Mesothelial cell of epicardium (in vitro differentiated cells): Measurements from ENCODE around the gene SETD4. TPM values are rescaled to one million over a fixed set of nuclear protein-coding genes. Genes with fewer than 3 reads are reported as not detected.

Experiments used
- DNase-seq, 2 experiments: peaks; one replicate each; pipeline ENCODE4 v3.0.0; 2021; ENCODE audit warnings: low spot score in 2 of 2; ENCODE audit not compliant: unreplicated experiment in 2 of 2
- H3K27ac Mint-ChIP-seq: 2 replicates; pipeline ENCODE4 v1.8.0; 2021; ENCODE audit warnings: mixed read lengths
- H3K27me3 Mint-ChIP-seq: 2 replicates; pipeline ENCODE4 v1.8.0; 2021; ENCODE audit warnings: low read depth, mixed read lengths
- H3K36me3 Mint-ChIP-seq: 2 replicates; pipeline ENCODE4 v1.8.0; 2021; ENCODE audit warnings: mixed read lengths
- H3K4me1 Mint-ChIP-seq: 2 replicates; pipeline ENCODE4 v1.8.0; 2021; ENCODE audit warnings: mixed read lengths
- H3K4me3 Mint-ChIP-seq: 2 replicates; pipeline ENCODE4 v1.8.0; 2021; ENCODE audit warnings: mild to moderate bottlenecking, moderate library complexity, mixed read lengths
- H3K9me3 Mint-ChIP-seq: 2 replicates; pipeline ENCODE4 v1.8.0; 2021; ENCODE audit warnings: mixed read lengths
- CTCF ChIP-seq: fragments of 200-600 bp; sonication (generic); IDR thresholded peaks from one replicate; pipeline ENCODE4 v1.5.0; 2021; ENCODE audit warnings: antibody characterized with exemption; ENCODE audit not compliant: unreplicated experiment
- total RNA-seq: library from RNA; stranded (reverse); gene quantifications from 3 replicates; pipeline ENCODE4 v1.2.1, GENCODE V29; 2021

SETD4 gene
- total RNA-seq, 1 donor from 2014 or later: 29.7 TPM

DNA sequence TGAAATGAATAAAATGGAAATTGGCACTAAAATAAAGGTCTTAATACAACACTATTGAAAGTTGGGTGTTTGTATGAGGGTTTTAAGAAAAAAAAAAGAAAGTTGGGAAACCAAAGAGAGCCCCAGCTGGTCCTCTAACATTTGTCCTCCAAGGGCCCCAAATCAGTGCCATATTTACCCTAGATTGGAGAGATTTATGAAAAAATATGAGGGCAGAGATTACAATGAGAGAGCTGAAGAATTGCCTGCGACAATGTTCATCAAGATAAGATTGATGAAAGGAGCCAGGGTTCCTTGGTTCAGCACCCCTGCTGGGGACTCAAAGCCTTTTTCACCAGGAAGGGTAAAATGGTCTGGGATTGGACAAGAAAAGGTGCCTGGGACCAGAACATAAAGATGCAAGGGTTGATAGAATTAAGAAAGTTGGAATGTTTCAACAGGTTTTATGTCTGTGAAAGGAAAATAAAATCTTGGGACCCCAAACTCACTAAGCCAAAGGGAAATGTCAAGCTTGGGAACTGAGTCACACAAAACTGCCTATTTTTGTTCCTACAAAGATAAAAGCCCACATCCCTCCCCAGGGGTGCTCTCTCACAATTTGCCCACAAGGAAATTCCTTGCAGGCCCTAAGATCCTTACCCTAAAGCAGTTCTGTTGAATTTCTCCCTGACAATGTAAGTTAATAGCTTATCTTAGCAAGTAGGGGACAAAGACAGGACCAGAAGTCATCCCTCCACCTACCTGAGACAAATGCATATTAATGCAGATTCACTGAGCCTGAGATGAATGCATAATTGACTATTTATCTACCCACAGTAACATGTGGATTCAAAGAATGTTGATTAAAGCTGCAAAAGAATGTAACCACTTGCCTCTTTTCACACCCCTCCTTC, 36.3 kb upstream of the SETD4 start:
- Mint-ChIP-seq H3K36me3 (peaks cover 7% of the 10 kb centered on the region), H3K4me1 (no peaks in the 10 kb centered on the region), H3K4me3 (no peak overlapping the region), H3K27ac (no peak overlapping the region), H3K27me3 (peaks cover 6% of the 10 kb centered on the region), H3K9me3 (peaks cover 11% of the 10 kb centered on the region)
- no peak for DNase-seq
- no peak for TF ChIP-seq CTCF

GRCh38 chr21:36093512-36093911, 33.2 kb upstream of the SETD4 start:
- peaks cover 11% of the 10 kb centered on the region for H3K9me3 Mint-ChIP-seq
- H3K27me3 Mint-ChIP-seq: no peaks in the 10 kb centered on the region
- no peak for DNase-seq
- no peak overlapping the region for H3K27ac Mint-ChIP-seq
- H3K4me3 Mint-ChIP-seq: no peak overlapping the region
- no peak for TF ChIP-seq CTCF
- H3K36me3 Mint-ChIP-seq: peaks cover 7% of the 10 kb centered on the region
- H3K4me1 Mint-ChIP-seq: no peaks in the 10 kb centered on the region

- H3K27me3 Mint-ChIP-seq: no peaks in the 10 kb centered on the region
- no peak for DNase-seq
- H3K4me3 Mint-ChIP-seq: no peak overlapping the region
- TF ChIP-seq CTCF: no peak
- peaks cover 7% of the 10 kb centered on the region for H3K36me3 Mint-ChIP-seq
- H3K27ac Mint-ChIP-seq: no peak overlapping the region
- no peaks in the 10 kb centered on the region for H3K4me1 Mint-ChIP-seq
- H3K9me3 Mint-ChIP-seq: peaks cover 11% of the 10 kb centered on the region
Observed at GRCh38 chr21:36092681-36093080, 32.4 kb upstream of the SETD4 start.

GRCh38 chr21:36089946-36090345, 29.6 kb upstream of the SETD4 start:
- Mint-ChIP-seq H3K4me3 (no peak overlapping the region), H3K4me1 (no peaks in the 10 kb centered on the region), H3K27me3 (no peaks in the 10 kb centered on the region), H3K36me3 (peaks cover 7% of the 10 kb centered on the region), H3K9me3 (peaks cover 8% of the 10 kb centered on the region), H3K27ac (no peak overlapping the region)
- DNase-seq: no peak
- TF ChIP-seq CTCF: no peak

- no peaks in the 10 kb centered on the region for H3K4me1 Mint-ChIP-seq
- no peak for DNase-seq
- no peaks in the 10 kb centered on the region for H3K9me3 Mint-ChIP-seq
- no peaks in the 10 kb centered on the region for H3K36me3 Mint-ChIP-seq
- TF ChIP-seq CTCF: no peak
- no peak overlapping the region for H3K4me3 Mint-ChIP-seq
- H3K27me3 Mint-ChIP-seq: no peaks in the 10 kb centered on the region
- no peak overlapping the region for H3K27ac Mint-ChIP-seq
Observed at GRCh38 chr21:36087362-36088138, 27.2 kb upstream of the SETD4 start.
